T1000 (cell line): ENCODE data around the gene GPR132.
"Not testable (repeated sequence)": the region's sequence is repeated elsewhere in the genome, so short reads cannot be mapped to it uniquely, and the experiment has no call there.

Experiments
- DNase-seq: peaks from one replicate; lab custom pipeline; 2025; ENCODE audit warnings: mixed read lengths; lab: John Stamatoyannopoulos, UW

The GPR132 gene, protein sequence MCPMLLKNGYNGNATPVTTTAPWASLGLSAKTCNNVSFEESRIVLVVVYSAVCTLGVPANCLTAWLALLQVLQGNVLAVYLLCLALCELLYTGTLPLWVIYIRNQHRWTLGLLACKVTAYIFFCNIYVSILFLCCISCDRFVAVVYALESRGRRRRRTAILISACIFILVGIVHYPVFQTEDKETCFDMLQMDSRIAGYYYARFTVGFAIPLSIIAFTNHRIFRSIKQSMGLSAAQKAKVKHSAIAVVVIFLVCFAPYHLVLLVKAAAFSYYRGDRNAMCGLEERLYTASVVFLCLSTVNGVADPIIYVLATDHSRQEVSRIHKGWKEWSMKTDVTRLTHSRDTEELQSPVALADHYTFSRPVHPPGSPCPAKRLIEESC

DNA sequence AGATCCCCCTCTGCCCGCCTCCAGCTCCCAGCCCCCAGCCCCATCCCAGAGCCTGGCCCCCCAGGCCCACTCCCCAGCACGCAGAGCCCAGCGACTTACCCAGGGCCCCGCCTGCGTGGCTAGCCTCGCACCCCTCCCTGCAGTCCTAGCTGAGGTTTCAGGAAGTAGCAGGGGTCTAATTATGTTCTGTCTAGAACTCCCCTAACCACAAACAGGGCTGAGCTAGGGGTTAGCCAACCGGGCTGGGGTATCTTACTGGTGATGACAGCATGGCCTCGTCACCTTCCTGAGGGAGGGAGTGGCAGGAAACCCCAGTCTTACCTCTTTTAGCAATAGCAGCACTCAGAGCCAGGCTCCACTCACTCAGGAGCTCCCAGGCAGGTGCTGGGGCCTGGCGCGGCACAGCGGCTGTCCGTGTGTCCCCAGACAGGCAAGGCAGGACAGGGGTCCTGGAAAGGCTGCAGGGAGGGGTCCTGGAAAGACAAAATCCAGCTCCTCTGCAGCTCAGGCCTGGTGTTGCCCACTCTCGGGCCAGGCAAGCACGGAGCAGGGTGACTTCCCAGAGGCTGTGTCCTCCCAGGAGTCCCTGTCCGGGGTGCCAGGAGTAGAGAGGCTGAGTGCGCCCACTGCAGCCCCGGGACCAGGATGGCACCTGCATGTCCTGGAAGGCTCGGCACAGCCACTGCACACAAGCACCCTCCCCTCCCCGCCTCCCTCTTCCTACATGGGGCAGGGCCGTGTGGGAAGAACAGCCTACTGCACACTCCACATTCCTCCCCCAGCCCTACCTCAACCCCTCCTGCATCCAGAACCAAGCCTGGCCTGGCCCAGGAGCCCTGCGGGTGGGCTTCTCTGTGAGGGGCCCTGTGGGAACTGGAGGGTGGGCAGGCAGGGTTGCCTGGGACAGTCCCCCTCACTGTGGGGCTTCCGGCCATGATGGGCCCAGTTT lies at the start of gene GPR132:
Gene GPR132 (minus strand): TSS at position 151 of the 949 bp plus-strand sequence. CDS start 10,010 bp downstream, outside the sequence.
- no peak for DNase-seq

DNA sequence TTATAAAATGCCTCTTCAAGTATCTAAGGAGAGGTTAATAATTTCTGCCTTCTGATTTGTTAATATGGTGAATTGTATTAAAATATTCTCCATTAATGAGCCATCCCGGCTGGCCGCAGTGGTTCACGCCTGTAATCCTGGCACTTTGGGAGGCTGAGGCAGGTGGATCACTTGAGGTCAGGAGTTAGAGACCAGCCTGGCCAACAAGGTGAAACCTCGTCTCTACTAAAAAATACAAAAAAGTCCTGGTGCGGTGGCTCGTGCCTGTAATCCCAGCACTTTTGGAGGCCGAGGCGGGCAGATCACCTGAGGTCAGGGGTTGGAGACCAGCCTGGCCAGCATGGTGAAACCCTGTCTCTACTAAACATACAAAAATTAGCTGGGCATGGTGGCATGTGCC lies 44.0 kb upstream of the GPR132 start:
- not testable (repeated sequence) for DNase-seq

DNA sequence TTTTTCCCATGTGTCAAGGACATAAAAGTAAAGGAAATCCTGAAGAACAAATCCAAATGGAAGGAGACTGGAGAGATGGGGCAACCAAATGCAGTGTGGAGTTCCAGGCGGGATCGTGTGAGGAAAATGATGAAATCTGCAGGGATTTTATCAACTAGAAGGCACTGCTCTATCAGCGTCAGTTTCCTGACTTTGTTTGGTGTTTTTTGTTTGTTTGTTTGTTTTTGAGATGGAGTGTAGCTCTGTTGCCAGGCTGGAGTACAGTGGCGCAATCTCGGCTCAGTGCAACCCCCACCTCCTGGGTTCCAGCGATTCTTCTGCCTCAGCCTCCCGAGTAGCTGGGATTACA lies 43.3 kb upstream of the GPR132 start:
- no peak for DNase-seq

DNA sequence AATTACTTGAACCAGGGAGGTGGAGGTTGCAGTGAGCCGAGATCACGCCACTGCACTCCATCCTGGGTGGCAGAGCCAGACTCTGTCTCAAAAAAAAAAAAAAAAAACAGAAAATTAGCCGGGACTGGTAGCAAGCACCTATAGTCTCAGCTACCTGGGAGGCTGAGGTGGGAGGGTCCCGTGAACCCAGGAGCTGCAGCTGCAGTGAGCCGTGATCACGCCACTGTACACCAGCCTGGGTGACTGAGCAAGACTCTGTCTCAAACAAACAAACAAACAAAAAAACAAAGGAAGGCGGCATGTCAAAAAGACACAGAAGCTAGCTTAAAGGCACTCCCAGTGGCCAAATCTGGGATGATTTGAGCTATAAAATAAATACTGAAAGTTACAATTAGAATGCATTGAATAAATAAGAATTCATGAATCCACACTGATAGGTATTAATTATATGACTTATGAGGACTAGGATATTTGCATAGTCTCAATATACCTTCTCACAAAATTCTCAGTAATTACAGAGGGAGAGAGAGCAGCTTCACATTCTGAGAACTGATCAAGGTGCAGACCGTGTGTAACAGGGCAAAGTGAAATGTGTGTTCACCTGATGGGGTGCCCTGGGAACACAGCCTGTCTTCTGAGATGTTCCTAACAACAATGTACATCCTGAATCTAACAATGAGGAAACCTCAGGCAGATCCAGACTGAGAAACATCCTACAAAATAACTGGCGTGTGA lies 42.7 kb upstream of the GPR132 start:
- no peak for DNase-seq

DNA sequence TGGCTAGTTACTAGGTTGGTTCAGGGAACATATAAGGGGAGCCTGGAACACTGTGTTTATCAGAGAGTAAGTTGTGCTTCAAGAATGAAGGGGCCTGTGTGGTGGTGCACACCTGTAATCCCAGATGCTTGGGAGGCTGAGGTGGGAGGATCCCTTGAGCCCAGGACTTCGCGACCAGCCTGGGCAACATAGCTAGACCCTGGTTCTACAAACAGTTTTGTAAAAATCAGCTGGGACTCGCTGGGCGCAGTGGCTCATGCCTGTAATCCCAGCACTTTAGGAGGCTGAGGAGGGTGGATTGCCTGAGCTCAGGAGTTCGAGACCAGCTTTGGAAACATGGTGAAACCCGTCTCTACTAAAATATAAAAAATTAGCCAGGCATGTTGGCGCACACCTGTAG lies 42.1 kb upstream of the GPR132 start:
- DNase-seq = no peak

DNA sequence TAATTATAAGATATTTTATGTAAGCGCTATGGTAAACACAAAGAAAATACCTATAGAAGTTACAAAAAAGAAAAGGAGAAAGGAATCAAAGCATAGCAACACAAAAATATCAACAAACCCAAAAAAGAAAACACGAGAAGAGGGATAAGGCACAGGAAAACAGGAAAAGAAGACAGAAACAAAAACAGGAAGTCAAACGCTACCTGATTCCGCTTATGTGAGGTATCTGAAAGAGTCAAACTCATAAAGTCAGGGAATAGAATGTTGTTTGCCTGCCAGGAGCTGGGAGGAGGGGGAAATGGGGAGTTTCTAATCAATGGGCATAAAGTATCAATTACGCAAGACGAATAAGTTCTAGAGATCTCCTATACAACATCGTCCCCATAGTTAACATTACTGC lies 39.9 kb upstream of the GPR132 start:
- DNase-seq = no peak

DNA sequence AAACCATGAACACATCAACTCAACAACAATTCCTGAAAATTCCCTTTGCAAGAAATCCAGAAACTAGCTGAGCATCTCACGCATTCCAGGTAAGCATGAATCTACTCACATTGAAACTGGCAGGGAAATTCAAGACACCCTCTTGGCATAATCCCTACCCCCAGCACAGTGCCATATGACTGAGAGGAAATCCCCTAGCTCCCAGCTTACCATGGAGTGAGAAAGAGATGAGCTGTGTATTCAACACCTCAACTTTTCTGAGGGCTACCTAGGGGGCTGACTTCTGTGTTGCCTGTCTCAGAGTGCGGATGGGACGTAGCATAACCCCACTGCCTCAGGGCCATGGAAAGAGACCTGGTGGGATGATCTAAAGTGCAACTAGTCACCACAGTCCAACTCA lies 37.7 kb upstream of the GPR132 start:
- no peak for DNase-seq

DNA sequence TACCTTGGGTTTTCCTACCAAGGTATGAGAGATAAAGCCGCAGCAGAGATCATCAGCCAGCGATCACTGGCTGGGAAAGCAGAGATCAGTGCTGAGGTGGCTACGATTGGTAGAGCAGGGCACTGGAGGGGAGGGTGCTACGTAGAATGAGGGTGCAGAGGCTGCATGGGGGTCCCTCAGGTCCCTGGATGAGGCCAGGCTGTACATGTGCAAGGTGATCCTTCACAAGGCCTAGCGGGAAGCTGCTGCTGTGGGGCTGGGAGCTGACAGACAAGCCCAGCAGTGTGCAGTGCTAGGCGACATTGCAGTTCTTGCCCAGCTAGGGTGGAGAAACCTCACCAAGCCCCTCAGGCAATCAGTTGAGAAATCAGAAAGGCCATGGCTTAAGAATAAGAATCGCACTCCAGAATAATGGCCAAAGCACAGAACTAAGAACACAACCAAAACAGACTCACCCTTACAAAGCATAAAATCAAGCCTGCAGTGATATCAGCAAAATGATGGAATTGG lies 37.2 kb upstream of the GPR132 start:
- no peak for DNase-seq

DNA sequence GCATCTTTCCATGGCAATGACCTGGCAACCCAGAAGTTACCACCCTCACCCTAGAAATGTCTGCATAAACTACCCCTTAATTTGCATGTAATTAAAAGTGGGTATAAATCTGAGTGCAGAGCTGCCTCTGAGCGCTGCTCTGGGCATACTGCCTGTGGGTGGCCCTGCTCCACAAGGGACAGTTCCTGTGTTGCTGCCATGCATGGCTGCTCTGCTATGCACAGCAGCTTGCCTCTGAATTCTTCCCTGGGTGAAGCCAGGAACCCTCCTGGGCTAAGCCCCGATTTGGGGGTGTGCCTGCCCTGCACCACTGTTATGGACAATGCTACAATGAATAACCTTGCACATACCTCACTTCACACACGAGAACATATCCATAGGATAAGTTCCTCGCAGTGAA lies 35.7 kb upstream of the GPR132 start:
- no peak for DNase-seq

DNA sequence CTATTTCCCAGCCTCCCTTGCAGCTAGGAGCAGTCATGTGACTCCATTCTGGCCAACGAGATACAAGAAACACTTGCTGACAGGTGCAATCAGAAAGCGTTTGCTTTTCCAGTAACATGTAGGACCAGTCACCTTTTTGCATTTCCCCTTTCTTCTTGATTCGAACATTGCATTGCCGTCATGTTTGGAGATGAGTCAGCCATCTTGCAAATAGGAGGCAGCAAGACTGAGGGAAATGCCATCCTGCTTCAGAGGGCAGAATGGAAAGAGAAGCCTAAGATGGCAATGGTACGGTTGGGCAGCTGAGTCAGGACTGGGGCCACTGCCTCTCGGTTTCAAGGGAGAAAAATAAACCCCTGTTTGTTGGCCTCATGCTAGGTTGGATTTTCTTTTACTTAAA lies 34.5 kb upstream of the GPR132 start:
- no peak for DNase-seq

DNA sequence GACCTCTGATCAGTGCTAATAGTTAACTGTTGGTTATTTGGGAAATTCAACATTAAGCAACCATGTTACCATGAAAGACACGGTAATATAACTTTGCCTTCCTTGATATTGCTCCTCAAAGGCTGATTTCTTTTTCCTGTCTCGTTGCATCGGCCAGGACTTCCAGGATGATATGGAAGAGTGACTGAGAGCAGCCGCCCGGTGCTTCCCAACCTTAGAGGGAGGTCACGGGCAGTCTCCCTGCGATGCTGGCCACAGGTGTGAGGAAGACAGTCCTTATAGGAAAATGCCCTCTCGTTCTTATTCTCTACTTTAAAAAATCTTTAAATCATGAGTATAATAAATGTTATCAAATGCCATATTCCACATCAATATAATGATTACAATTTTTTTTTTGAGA lies 33.1 kb upstream of the GPR132 start:
- DNase-seq = no peak

DNA sequence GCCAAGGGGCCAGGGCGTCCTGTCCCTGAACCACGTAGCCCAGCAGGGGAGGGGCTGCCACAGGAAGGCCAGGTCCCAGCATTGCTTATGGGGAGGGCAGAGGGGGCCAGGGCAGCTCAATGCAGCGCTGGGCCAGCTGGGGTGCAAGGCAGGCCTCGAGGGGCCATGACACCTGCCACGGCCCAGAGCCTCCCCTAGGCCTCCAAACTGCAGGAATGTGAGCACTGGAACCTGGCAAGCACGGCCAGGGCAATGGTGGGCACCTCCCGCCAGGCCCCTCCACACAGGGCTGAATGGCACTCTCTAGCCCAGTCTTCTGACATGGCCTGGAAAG lies 32.5 kb upstream of the GPR132 start:
- no peak for DNase-seq

DNA sequence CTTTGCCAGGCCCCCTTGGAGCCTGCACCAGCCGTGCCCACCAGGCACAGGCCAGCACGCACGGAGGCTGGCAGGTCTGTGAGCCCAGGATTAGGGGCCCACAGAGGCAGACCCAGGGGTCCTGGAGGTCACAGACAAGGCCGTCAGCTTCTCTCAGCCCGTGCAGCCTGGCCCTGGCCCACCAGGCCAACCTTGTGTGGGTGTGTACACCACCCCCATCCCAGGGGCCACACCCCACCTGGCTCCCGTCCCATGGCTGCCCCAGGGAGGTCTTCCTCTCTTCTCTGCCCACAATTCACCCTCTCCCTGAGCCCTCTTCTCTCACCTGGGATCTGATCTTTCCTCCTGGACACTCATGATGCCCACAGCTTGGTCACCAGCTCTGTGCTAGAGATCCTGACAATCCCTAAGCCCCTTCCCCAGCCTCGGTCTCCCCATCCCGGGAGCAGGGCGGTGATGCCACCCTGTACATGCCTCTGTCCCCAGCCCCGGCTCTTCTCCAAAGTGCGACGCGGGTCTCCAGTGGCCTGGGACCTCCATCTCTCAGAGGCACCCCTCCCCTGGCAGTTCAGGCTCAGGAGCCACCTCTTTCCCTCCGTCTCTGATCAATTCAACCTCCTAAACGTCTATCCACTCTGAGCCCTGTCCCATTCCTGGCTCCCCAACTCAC lies 31.1 kb upstream of the GPR132 start:
- no peak for DNase-seq

DNA sequence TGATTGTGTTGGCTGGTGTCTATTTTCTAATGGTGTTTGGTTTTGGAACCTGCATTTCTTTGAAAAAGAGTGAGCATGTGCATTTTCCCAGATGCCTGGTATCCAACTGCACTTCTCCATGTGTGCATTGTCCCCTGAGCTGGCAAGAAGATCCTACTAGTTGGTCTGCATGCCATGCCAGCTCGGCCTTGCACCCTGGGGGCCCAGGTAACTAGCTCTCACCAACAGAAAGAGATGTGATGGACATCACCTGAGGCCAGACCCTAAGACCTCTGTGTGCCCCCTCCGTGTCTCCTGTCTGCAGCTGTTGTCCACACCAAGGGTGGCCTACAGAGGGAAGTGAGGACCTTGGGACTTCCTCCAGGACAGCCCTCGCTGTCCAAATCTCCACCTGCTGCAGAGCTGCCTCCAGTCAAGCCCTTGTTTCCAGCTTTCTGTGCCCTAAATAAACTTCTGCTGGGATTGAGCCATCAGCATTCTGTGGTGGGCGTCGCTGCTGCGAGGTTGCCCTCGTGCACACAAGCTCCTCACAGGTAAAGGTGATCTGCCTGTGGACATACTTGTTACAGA lies 30.1 kb upstream of the GPR132 start:
- DNase-seq = no peak

DNA sequence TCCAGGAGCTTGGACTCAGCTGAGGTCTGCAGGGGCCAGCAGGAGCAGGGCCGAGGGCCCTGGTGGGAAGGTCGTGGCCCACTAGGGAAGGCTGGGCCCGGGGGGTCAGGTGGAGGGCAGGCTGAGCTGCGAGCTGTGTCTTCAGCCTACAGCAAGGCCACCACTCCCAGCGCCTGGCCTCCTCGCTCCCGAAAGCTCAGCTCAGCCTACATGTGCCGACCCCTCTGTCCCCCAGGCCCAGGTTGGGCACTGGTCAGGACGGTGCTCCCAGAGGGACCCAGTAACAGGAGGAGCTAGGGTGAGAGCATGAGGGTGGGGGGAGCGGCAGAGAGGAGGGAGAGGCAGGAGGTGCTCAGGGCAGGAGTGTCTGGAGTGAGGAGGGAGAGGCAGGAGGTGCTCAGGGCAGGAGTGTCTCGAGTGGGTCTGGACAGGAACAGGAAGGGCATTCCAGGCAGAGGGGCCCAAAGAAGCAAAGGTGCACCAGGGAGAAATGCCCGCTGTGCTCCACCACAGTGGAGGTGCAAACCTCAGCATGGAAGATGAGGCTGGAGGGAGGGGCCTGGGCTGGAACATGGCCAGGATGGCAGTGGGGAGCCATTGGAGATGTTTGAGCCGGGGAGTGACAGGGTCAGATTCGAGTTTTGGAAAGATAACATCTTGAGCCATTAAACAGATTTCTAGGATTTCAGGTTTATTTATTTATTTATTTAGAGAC lies 29.1 kb upstream of the GPR132 start:
- no peak for DNase-seq

DNA sequence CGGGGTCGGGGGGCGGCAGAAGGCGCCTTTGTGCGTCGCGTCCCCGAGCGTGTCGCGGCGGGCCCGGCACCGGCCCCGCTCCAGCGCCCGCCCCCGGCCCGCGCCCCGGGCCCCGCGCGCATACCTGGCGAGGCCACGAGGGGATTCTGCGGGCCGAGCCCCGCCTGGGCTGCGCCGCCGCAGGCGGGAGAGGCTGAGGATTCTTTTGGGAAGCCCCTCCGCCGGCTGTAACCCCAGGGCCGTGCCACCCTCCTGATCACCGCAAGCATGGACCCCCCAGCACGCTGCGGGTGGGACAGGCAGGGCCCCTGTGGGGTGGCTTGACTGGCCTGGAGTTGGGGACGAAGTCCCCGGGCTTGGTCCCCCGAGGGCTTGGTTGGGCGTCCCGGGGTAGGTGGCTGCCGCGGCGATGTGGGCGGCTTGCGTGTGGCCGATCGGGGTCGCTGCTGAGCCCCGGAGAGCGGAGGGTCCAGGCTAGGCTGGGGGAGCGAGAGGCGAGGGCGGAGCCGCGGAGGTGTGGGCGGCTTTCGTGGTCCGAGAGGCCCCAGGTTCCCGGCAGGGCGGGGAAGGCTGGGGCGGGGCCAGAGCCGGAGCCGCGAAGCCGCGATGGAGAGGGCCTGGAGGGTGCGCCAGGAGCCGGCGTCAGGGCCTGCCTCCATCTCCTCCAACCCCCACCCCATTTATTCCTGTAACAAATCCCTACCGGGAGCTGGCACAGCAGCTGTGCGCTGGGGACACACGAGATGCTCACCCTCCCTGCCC lies 28.4 kb upstream of the GPR132 start:
- peak; percentile 9 for DNase-seq

DNA sequence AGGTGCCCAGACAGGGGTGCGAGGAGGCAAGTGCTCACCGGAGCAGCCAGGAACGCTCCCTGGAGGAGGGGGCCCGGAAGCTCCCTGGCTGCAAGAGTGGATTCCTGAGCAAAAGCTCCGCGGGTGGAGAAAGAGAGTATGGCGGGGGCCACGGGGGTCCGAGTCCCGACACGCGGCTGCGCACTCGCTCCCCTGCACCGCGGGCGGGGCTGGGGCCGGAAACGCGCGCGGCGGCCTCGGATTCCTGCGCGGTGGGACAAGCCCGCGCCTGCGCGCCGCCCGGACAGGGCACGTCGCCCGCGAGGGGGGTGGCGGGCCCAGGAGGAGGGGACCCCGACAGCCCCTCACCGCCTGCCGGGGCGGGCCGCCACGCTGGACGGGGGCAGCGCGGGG lies 27.8 kb upstream of the GPR132 start:
- no peak for DNase-seq

DNA sequence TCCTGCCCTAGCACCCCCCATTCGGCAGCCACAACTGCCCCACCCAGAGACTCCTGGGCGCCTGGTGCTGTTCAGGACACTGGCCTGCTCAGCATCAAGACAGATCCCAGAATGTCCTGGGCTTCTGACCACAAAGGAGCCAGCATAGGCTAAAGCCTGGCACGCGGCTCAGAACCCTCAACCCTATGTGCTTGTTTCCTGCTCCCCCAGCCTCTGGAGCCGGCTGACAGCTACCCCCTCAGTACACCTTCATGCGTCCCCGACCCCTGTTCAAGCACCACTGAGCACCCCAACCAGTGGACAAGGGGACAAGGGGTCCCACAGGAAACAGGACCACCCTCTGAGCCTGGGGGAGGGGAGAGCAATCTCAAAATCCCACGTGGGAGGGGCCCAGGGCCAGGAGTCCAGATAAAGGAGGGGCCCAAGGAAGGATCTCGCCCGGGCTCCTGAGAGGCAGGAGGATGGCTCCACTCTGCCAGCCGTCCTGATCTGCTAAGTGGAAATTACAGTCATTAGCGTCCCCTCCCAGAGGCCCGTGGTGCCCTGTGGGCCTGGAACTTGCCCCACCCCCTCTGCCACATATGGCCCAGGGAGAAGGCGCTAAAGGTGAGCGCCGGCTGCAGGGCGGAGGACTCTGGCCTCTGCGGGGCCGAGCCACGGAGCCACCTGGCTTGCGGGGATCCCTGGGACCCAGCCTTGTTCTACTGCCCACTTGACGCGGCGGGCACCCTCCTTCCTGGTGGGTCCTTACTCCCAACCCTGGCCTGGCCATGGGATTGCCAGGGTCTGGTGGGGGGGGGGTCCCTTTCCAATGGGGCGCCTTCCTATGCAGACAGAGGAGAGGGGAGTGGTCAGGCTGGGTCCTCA lies 27.2 kb upstream of the GPR132 start:
- no peak for DNase-seq

DNA sequence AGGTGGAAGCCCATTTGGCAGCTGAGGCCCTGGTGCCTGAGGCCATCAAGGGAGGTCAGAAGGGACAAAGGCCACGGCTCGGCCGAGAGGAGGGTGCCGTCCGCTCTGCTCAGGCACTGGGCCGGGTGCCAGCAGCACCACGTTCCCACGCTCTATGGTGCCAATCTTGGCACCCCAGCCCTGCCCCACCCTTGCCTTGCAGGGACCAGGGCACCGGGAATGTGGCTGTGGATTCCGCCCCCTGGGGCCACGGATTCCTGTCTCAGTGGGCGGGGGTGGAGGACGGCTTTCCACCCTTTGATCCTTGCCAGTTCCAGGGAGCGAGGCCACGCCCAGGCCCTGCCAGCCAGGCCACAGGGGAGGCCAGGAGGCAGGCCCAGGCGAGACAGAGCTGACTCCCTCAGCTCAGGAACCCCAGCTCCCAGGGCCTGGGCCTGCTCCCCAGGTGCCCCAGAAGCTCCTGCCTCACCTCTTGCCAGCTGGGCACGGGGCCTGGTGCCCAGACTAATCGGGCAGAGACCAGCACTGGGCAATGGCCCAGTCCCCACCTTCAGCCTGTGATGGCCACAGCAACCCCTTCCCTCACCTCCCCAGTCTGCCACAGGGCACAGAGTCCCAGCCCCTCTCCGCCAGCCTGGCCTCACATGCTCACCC lies 26.4 kb upstream of the GPR132 start:
- DNase-seq = no peak
